ENCODE results near the gene IL27RA. TPM values are rescaled to one million over a fixed set of nuclear protein-coding genes. Genes with fewer than 3 reads are reported as not detected.
"Not testable (repeated sequence)": the region's sequence is repeated elsewhere in the genome, so short reads cannot be mapped to it uniquely, and the experiment has no call there.

Gene IL27RA
- total RNA-seq, 1 donor from 2014 or later: 1.2 TPM

DNA sequence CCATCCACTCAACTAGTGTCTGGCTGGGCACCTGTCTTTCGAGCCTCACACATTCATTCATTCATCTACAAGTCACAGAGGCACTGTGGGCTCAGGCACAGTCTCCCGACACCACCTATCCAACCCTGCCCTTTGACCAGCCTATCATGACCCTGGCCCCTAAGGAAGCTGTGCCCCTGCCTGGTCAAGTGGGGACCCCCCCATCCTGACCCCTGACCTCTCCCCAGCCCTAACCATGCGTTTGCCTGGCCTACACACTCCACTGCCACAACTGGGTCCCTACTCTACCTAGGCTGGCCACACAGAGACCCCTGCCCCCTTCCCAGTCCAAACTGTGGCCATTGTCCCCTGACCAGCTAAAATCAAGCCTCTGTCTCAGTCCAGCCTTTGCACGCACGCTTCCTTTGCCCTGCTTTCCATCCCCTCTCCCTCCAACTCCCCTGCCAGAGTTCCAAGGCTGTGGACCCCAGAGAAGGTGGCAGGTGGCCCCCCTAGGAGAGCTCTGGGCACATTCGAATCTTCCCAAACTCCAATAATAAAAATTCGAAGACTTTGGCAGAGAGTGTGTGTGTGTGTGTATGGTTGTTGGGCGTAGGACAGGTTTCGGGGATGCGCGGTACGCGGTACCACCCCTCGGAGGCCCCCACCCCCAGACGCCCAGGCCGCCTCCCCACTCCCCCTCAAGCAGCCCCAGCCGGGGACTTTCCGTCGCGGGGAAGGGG lies 404 bp upstream of the IL27RA start:
- peak; percentile 25 for ATAC-seq

GRCh38 chr19:14033946-14034345 lies 2.4 kb downstream of the IL27RA start:
- no peak for ATAC-seq

DNA sequence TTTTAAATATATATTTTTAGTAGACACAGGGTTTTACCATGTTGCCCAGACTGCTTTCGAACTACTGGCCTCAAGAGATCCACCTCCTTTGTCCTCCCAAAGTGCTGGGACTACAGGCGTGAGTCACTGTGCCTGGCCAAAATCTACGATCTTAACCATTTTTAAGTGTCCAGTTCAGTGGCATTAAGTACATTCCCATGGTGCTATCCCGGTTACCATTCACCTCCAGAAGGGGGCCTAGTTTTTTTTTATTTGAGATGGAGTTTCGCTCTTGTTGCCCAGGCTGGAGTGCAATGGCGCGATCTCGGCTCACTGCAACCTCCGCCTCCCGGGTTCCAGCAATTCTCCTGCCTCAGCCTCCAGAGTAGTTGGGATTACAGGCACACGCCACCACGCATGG lies 3.6 kb downstream of the IL27RA start:
- not testable (repeated sequence) for ATAC-seq

DNA sequence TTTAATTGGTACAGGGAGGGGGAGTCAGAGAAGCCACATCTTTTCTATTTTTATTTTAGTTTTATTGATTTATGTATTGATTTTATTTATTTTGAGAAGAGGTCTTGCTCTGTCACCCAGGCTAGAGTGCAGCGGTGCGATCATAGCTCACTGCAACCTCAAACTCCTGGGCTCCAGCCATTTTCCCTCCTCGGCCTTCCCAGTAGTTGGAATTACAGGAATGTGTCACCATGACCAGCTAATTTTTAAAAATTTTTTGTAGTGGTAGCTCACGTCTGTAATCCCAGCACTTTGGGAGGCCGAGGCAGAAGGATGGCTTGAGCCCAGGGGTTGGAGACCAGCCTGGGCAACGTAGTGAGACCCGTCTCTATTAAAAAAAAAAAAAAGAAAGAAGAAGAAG lies 4.1 kb downstream of the IL27RA start:
- no peak for ATAC-seq

DNA sequence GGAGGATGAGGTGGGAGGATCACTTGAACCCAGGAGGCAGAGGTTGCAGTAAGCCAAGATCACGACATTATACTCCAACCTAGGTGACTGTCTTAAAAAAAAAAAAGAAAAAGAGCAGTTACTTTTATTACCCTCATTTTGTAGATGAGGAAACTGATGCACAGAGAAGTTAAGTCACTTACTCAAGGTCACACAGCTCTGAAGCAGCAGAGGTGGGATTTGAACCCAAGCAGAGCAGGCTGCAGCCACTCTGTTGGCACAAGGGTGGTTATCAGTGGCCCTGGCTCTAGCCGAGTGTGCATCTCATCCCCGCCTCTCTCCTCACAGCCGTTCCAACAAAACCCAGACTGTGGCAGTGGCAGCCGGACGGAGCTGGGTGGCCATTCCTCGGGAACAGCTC lies 7.6 kb downstream of the IL27RA start:
- no peak for ATAC-seq

DNA sequence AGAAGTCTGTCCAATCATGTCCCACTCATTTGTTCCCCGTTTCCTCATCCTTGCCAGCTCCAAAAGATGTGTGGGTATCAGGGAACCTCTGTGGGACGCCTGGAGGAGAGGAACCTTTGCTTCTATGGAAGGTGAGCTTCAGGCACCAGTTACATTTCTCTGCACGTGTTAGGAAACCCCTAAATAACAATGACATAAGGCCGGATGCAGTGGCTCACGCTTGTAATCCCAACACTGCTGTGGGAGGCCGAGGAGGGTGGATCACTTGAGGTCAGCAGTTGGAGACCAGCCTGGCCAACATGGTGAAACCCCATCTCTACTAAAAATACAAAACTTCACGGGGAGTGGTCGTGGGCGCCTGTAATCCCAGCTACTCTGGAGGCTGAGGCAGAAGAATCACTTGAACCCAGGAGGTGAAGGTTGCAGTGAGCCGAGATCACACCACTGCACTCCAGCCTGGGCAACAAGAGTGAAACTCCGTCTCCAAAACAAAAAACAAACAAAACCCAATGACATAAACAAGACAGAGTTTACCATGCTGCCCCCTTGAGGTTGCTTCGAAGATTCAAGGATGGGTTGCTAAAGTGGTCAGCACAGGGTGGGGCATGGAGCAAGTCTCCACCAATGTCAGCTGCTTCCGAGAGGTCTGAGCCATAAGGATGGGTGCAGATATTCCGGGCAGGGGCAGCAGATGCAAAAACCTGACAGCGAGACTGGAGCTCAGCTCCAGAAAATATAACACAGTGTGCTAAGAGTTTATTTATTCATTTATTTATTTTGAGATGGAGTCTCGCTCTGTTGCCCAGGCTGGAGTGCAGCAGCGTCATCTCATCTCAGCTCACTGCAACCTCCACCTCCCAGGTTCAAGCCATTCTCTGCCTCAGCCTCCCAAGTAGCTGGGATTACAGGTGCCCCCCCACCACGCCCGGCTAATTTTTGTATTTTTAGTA lies 11.4 kb downstream of the IL27RA start:
- ATAC-seq: peak; percentile 49

DNA sequence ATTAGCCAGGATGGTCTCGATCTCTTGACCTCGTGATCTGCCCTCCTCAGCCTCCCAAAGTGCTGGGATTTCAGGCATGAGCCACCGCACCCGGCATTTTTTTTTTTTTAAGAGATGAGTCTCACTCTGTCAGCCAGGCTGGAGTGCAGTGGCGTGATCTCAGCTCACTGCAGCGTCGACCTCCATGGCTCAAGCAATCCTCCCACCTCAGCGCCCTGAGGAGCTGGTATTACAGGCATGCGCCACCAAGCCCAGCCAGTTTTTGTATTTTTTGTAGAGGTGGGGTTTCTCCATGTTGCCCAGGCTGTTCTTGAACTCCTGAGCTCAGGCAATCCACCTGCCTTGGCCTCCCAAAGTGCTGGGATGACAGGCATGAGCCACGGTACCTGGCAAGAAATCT lies 16.3 kb downstream of the IL27RA start:
- not testable (repeated sequence) for ATAC-seq

DNA sequence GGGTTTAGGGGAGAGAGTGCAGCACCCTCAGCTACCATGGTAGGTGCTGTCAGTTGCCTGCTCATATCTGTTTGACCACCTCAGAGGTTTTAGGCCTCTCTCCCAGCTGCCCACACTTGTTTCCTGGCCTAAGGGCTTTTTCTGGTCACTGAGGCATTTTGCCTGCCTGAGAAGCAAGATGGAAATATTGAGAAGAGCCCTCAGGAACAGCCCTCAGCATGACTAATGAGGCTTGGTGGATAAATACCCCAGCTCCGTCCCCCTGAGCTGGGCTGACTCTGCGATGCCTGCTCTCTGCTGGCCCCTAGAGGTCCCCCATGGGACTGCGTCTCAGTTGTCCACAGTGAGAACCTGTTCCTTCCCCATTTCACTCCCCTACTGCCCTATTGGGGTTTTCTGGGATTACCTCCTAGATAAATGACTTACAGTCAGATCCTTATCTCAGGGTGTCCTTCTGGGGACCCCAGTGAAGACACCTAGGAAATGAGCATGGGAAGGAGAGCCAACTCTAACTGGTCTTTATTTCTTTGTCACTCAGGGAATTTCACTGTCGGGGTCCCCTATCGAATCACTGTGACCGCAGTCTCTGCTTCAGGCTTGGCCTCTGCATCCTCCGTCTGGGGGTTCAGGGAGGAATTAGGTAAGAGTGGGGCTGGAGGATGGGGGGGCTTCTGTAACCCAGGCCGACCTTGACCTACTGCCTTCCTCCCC lies 17.0 kb downstream of the IL27RA start:
- ATAC-seq: peak; percentile 73

GRCh38 chr19:14050512-14050911 lies 18.9 kb downstream of the IL27RA start:
- no peak for ATAC-seq

DNA sequence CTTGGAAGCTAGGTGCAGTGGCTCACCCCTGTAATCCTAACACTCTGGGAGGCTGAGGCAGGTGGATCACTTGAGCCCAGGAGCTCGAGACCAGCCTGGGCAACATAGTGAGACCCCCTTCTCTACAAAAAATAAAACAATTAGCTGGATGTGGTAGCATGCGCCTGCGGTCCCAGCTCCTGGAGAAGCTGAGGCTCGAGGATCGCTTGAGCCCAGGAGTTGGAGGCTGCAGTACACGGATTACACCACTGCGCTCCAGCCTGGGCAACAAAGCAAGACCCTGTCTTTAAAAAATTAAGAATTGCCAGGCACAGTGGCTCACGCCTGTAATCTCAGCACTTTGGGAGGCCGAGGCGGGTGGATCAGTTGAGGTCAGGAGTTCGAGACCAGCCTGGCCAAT lies 19.4 kb downstream of the IL27RA start:
- not testable (repeated sequence) for ATAC-seq

DNA sequence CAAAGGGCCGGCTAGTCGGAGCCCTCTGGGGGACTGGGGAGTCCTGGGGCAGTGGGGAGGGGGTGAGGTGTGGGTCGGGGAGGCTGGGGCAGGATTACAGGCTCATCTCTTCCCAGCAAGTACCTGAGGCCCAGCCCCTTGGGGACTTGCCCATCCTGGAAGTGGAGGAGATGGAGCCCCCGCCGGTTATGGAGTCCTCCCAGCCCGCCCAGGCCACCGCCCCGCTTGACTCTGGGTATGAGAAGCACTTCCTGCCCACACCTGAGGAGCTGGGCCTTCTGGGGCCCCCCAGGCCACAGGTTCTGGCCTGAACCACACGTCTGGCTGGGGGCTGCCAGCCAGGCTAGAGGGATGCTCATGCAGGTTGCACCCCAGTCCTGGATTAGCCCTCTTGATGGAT lies 20.4 kb downstream of the IL27RA start:
- ATAC-seq: no peak

GRCh38 chr19:14052470-14052869 lies 20.9 kb downstream of the IL27RA start:
- ATAC-seq: no peak

DNA sequence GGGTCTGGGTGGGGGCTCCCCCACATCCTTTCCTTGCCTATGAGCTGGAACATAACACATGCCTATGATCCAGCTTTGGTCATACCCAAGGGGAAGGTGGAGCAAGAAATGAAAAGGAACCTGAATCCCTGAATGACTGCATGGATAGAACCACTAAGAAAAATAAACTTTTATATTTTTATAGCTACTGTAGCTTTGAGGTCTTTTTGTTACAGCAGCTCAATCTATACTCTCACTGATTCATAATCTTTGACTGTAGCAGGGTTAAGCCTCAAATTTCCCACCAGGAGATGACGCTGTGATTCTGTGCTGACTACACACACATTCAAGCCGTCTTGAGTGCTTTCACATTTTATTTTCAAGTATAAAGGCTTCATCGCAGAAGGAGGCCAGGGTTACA lies 21.5 kb downstream of the IL27RA start:
- no peak for ATAC-seq

DNA sequence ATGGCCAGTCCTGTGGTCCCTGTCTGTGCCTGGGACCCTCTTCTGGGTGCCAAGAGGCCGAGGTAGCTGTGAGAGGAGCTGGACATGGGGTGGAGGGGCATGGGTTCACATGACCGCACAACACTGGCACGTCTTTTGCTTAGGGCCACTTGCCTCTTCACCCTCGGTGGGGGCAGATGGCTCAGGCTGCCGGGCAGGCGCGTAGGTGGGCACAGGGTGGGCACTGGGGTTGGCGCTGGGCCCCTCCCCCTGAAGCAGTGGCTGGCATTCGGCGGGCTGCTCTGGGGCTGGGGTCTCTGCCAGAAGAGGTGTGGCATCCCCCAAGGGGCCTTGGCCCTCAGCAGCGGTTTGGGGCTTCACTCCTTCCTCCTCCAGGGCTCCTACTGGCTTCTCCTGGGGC lies 21.9 kb downstream of the IL27RA start:
- ATAC-seq: peak; percentile 10

DNA sequence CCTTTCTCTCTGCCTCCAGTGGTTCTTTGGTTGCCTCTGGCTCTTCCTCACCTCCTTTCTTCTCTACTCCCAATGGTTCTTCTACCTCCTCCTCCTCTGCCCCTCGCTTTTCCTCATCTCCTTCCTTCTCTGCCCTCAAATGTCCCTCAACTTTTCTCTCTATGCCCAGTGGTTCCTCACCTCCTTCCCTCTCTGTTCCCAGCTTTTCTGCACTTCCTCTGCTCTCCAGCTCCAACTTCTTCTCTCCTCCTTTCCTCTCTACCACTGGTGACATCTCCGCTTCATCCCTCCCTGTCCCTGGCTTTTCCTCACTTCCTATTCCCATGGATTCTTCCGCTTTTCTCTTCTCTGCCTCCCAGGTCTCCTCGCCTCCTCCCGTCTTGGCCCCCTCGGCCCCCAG lies 22.5 kb downstream of the IL27RA start:
- ATAC-seq: no peak

DNA sequence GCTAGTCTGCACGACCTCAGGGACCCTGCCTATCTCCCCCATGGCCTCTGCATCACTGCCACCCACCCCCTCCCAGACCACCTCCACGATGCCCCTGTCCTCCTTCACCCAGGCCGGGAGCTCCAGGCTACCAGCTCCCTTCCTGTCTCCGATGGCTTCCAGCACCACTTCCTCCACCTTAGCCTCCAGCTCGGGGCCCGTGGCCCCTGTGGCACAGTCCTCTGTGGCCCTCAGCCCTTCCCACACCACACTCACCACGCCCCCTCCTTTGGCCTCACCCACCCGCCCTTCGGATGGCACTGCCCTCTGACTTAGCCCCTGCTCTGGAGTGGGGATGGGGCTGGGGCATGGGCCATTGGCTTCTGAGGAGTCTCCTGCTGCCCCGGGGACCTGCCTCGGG lies 23.2 kb downstream of the IL27RA start:
- ATAC-seq: no peak

- ATAC-seq: no peak
Observed at GRCh38 chr19:14055396-14055795, 23.8 kb downstream of the IL27RA start.

DNA sequence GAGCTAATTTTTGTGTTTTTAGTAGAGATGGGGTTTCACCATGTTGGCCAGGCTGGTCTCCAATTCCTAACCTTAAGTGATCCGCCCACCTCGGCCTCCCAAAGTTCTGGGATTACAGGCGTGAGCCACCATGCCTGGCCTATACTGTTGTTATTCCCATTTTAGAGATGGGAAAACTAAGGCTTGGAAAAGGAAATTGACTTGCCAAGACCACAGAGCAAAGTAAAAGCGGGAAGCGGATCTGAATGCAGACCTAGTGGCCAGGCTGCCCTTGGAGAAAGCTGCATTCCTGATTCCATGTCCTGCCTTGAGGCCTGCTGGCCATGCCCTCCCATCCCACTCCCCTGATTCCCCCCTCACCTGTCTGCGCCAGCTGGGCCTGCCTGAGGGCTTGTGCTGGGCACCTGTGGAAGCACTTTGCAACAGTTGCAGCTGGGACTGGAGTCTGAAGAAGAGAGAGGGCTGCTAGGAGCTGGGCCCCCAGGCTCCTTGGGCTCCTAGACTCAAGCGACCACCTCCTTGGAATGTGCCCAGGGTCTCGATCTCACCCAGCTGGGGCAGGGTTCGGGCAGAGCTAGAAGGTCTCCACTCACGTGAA lies 24.6 kb downstream of the IL27RA start:
- no peak for ATAC-seq

- no peak for ATAC-seq
Observed at GRCh38 chr19:14056741-14057356, 25.3 kb downstream of the IL27RA start.

DNA sequence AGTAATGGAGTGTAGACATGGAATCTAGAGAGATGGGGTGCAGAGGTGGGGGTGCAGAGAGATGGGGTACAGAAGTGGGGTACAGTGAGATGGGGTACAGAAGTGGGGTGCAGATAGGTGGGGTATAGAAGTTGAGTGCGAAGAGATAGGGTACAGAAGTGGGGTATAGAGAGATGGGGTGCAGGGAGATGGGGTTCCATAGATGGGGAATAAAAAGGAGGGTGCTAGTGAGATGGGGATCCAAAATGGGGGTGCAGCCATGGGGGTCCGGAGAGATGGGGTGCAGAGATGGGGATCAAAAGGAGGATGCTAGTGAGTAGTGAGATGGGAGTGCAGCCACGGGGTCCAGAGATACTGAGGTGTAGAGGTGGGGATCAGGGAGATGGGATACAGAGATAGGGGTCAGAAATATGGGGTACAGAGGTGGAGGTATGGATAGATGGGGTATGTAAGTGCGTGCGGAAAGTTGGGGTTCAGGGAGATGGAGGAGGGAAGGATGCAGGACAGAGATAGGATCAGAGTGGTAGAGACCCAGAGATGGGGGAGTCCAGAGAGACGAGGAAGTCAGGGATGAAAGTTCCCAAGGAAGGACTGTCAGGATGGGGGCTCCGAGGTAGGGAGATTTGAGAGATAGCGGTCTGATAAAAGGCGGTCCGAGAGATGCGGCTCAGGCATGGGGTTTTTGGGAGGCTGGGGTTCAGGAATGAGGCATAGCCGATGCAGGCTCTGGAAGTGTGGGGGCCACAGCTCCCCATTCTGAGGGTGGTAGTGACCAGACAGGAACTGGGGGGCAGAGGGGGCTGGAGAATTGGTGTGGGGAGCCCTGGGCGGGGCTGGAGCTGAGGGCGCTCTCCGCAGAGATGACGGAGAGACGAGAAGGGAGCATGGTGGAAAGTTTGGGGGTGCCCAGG lies 26.9 kb downstream of the IL27RA start:
- no peak for ATAC-seq

DNA sequence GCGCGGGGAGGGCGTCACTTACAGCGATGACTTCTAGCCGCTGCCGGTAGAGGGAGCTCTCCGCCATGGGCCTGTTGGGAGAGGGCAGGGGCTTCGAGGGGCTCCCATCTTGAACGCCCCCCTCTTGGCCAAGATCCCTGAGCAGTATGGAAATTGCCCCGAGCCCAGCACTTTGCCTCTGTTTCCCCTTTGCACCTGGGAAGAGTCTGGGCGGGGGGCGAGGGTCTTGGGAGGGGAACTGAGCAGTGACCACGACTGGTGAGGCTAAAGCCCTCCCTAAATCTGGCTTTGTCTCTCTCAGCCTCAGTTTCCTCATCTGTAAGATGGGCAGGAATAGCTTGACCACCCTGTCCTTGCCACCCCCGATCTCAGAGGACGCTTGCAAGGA lies 27.5 kb downstream of the IL27RA start:
- ATAC-seq: no peak
